ENCODE results near the gene COASY.
"Not testable (repeated sequence)": the region's sequence is repeated elsewhere in the genome, so short reads cannot be mapped to it uniquely, and the experiment has no call there.

The COASY gene

DNA sequence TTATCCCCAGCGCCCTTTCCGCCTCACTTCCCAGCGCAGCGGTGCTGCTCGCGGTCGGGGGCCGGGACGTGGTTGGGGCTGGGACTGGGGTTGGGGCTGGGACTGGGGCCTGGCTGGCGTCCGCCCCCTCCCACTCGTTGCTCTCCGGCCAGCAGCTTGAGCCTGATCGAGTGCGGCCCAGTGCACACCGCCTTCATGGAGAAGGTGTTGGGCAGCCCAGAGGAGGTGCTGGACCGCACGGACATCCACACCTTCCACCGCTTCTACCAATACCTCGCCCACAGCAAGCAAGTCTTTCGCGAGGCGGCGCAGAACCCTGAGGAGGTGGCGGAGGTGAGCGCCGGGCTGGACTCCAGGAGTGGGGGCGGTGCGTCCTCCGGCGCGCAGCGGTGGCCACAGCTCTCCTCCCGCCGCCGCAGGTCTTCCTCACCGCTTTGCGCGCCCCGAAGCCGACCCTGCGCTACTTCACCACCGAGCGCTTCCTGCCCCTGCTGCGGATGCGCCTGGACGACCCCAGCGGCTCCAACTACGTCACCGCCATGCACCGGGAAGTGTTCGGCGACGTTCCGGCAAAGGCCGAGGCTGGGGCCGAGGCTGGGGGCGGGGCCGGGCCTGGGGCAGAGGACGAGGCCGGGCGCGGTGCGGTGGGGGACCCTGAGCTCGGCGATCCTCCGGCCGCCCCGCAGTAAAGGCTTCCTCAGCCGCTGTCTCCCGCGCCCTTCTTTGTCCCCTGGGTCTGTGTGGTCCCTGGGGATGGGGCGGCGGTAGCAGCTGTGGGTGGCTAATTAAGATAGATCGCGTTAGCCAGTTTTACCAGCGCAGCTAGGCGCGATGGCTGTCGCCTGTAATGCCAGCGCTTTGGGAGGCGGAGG is 7.5 kb upstream of the COASY start:
- peak overlapping the region; percentile 85 for H3K4me3 ChIP-seq (ENCODE audit: low read depth, low read length)
- peak; percentile 82 for DNase-seq (ENCODE audit: low read depth)
- TF ChIP-seq, protein P1, sequence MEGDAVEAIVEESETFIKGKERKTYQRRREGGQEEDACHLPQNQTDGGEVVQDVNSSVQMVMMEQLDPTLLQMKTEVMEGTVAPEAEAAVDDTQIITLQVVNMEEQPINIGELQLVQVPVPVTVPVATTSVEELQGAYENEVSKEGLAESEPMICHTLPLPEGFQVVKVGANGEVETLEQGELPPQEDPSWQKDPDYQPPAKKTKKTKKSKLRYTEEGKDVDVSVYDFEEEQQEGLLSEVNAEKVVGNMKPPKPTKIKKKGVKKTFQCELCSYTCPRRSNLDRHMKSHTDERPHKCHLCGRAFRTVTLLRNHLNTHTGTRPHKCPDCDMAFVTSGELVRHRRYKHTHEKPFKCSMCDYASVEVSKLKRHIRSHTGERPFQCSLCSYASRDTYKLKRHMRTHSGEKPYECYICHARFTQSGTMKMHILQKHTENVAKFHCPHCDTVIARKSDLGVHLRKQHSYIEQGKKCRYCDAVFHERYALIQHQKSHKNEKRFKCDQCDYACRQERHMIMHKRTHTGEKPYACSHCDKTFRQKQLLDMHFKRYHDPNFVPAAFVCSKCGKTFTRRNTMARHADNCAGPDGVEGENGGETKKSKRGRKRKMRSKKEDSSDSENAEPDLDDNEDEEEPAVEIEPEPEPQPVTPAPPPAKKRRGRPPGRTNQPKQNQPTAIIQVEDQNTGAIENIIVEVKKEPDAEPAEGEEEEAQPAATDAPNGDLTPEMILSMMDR (conservative IDR thresholded peaks at IDR 0.05; ENCODE audit: low read depth, low read length) = no peak

DNA sequence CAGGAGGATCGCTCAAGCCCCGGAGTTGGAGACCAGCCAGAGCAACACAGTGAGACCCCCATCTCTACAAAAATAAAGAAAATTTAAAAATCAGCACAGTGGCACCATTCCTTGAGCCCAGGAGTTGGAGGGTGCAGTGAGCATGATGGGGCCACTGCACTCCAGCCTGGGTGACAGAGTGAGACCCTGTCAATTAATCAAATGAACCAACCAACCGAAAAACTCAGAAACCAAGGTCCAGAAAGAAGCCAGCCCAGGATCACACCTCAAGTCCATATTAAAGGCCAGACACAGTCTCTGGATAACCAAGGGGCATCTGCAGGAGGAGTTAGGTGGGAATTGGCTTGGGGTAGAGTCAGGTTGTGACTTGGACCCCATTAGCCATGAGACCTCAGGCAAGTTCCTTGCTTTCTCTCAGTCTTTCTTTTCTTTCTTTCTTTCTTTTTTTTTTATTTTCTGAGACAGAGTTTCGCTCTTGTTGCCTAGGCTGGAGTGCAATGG is 6.8 kb upstream of the COASY start:
- no peak for DNase-seq (ENCODE audit: low read depth)
- H3K4me3 ChIP-seq (ENCODE audit: low read depth, low read length) = peak overlapping the region; percentile 85
- TF ChIP-seq, protein P1 (conservative IDR thresholded peaks at IDR 0.05; ENCODE audit: low read depth, low read length) = no peak

DNA sequence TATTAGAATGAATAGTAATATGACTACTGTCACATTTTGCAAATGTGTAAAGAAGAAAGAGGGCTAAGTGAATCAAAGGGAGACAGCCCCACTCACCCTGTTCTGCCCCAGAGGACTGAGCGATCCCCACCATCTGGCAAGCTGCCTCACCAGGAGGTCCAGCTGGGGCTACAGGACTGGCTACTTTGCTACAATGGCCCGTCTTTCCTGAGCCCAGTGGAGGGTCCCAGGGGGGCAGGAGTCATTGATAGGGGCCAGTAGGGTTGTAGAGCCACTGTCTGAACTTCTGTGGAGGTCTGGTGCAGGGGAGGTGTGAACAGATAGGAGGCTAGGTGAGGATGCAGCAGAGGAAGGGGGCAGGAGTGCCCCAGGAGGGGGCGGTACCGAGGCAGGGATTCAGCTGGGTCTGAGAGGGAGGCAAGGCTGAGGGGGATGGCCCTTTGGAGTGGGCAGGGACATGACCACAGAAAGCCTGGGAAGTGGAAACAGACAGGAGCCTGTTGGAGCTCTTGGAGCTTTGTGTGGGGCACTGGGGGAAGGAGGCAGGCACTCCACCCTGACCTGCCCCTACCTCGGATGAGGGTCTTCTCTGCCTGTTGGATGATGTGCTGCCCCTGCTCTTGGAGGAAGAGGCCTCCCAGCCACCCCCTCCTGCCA is 5.9 kb upstream of the COASY start:
- H3K4me3 ChIP-seq (ENCODE audit: low read depth, low read length); DNase-seq (ENCODE audit: low read depth): not testable (repeated sequence)

DNA sequence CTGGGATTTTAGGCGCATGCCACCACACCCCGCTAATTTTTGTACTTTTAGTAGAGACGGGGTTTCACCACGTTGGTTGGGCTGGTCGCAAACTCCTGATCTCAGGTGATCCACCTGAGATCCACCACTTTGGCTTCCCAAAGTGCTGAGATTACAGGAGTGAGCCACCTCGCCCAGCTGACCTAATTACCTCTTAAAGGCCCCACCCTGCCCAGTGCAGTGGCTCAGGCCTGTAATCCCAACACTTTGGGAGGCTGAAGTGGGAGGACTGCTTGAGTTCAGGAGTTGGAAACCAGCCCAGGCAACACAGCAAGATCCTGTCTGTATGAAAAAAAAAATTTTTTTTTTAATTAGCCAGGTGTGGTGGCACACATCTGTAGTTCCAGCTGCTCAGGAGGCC is 2.9 kb upstream of the COASY start:
- TF ChIP-seq, protein P1 (conservative IDR thresholded peaks at IDR 0.05; ENCODE audit: low read depth, low read length) = no peak
- DNase-seq (ENCODE audit: low read depth) = no peak
- H3K4me3 ChIP-seq (ENCODE audit: low read depth, low read length) = no peak overlapping the region

More for the DNA sequence above, 5.9 kb upstream of the COASY start:
- TF ChIP-seq, protein P1 (conservative IDR thresholded peaks at IDR 0.05; ENCODE audit: low read depth, low read length) = peak; percentile 22

DNA sequence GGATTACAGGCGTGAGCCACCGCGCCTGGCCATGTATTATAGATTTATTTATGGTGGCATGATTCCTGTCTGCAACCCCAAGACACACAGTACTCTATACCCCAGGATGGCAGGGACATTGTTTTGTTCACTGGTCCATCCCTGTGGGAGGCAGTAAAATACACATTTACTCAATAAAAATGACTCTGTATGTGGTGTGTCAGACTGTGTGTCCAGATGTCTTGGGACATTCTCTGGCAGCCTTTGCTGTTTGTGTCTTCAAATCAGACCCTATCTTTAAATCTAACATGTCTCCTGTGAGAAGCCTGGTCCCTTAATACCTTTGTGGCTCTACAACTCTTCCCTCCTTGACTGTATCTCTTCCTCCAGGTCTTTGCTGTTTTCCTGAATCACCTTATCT is 1.7 kb upstream of the COASY start:
- no peak for DNase-seq (ENCODE audit: low read depth)
- TF ChIP-seq, protein P1 (conservative IDR thresholded peaks at IDR 0.05; ENCODE audit: low read depth, low read length) = no peak
- H3K4me3 ChIP-seq (ENCODE audit: low read depth, low read length) = no peak overlapping the region

DNA sequence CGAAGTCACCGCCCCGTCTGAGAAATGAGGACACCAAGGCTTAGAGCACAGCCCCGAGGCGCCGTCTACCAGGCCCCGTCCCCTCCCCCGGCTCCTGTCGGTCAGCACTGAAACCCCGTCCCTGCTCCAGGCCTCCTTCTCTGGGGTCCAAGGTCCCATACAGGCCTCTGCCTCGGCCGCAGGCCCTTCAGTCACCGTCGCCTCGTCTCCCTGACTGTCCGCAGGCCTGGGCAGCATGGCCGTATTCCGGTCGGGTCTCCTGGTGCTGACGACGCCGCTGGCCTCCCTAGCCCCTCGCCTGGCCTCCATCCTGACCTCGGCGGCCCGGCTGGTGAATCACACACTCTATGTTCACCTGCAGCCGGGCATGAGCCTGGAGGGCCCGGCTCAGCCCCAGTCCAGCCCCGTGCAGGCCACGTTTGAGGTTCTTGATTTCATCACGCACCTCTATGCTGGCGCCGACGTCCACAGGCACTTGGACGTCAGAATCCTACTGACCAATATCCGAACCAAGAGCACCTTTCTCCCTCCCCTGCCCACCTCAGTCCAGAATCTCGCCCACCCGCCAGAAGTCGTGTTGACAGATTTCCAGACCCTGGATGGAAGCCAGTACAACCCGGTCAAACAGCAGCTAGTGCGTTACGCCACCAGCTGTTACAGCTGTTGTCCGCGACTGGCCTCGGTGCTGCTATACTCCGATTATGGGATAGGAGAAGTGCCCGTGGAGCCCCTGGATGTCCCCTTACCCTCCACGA is 617 bp downstream of the COASY start:
- peak; percentile 57 for DNase-seq (ENCODE audit: low read depth)
- H3K4me3 ChIP-seq (ENCODE audit: low read depth, low read length) = peak overlapping the region; percentile 88
- TF ChIP-seq, protein P1 (conservative IDR thresholded peaks at IDR 0.05; ENCODE audit: low read depth, low read length) = no peak

All from choroid plexus epithelial cell (primary cell).